ENCODE data around the gene AXIN1. TPM values are rescaled to one million over a fixed set of nuclear protein-coding genes. Genes with fewer than 3 reads are reported as not detected.

The AXIN1 gene
- total and polyA plus RNA-seq, 8 donors = 11.7 to 69.2 (median 17.4) TPM

GRCh38 chr16:373020-373598, 20.6 kb upstream of the AXIN1 start:
- no peak for TF ChIP-seq CTCF (IDR thresholded peaks at IDR 0.05)
- no peak for TF ChIP-seq POLR2A (IDR thresholded peaks at IDR 0.05)
- no peak for TF ChIP-seq POLR2AphosphoS5 (IDR thresholded peaks at IDR 0.05)
- TF ChIP-seq EP300 (IDR thresholded peaks at IDR 0.05) = no peak
- 86 to 96% (median 87%) methylated on average over 4 to 5 of the region's 5 CpGs for WGBS, 5 donors
- DNase-seq = no peak
- H3K4me3 ChIP-seq = no peak overlapping the region
- no peaks in the 10 kb centered on the region for H3K9me3 ChIP-seq
- H3K27ac ChIP-seq = no peak overlapping the region
- intact Hi-C loops (cut with DNase I; ENCODE audit: low total_unique reads) = no loop called here
- no peaks in the 10 kb centered on the region for H3K27me3 ChIP-seq
- peaks cover 16 to 26% (median 24%) of the 10 kb centered on the region in 4 donors for H3K4me1 ChIP-seq
- peaks cover 56 to 83% (median 76%) of the 10 kb centered on the region in 4 donors for H3K36me3 ChIP-seq

- no peak for TF ChIP-seq CTCF (IDR thresholded peaks at IDR 0.05)
- no peak for TF ChIP-seq POLR2AphosphoS5 (IDR thresholded peaks at IDR 0.05)
- no peak for TF ChIP-seq POLR2A (IDR thresholded peaks at IDR 0.05)
- no peak for TF ChIP-seq EP300 (IDR thresholded peaks at IDR 0.05)
- peak in 1 of 2 donors; percentile 10 for DNase-seq
- peaks cover 16 to 26% (median 24%) of the 10 kb centered on the region in 4 donors for H3K4me1 ChIP-seq
- H3K9me3 ChIP-seq = no peaks in the 10 kb centered on the region
- H3K36me3 ChIP-seq = peaks cover 61 to 85% (median 78%) of the 10 kb centered on the region in 4 donors
- no peaks in the 10 kb centered on the region for H3K27me3 ChIP-seq
- intact Hi-C loops (cut with DNase I; ENCODE audit: low total_unique reads) = no loop called here
- H3K4me3 ChIP-seq = no peak overlapping the region
- 79 to 91% (median 85%) methylated on average over 9 to 19 of the region's 19 CpGs for WGBS, 5 donors
- no peak overlapping the region for H3K27ac ChIP-seq
Measured at GRCh38 chr16:372302-372983, 19.9 kb upstream of the AXIN1 start.

- 79 to 89% (median 82%) methylated on average over 26 to 31 of the region's 31 CpGs for WGBS, 5 donors
- no peaks in the 10 kb centered on the region for H3K9me3 ChIP-seq
- DNase-seq = peak in 1 of 2 donors; percentile 18
- intact Hi-C loops (cut with DNase I; ENCODE audit: low total_unique reads) = no loop called here
- peaks cover 55 to 85% (median 78%) of the 10 kb centered on the region in 4 donors for H3K36me3 ChIP-seq
- no peak for TF ChIP-seq POLR2AphosphoS5 (IDR thresholded peaks at IDR 0.05)
- TF ChIP-seq POLR2A (IDR thresholded peaks at IDR 0.05) = no peak
- no peak for TF ChIP-seq CTCF (IDR thresholded peaks at IDR 0.05)
- TF ChIP-seq EP300 (IDR thresholded peaks at IDR 0.05) = no peak
- H3K4me1 ChIP-seq = peaks cover 16 to 26% (median 24%) of the 10 kb centered on the region in 4 donors
- peak overlapping the region in 3 of 5 donors; percentile 71 to 83 (median 77) for H3K27ac ChIP-seq
- H3K4me3 ChIP-seq = no peak overlapping the region
- no peaks in the 10 kb centered on the region for H3K27me3 ChIP-seq
Measured at GRCh38 chr16:371515-372301, 19.2 kb upstream of the AXIN1 start.

GRCh38 chr16:370979-371514, 18.5 kb upstream of the AXIN1 start:
- Histone ChIP-seq H3K36me3 (peaks cover 49 to 85% (median 78%) of the 10 kb centered on the region in 4 donors), H3K27ac (peak overlapping the region; percentile 62 to 83 (median 75)), H3K27me3 (no peaks in the 10 kb centered on the region), H3K4me1 (peaks cover 16 to 26% (median 24%) of the 10 kb centered on the region in 4 donors), H3K4me3 (peak overlapping the region; percentile 53 to 68 (median 58)), H3K9me3 (no peaks in the 10 kb centered on the region)
- 55 to 70% (median 56%) methylated on average over 6 to 10 of the region's 10 CpGs for WGBS, 5 donors
- no peak for DNase-seq
- TF ChIP-seq EP300 (IDR thresholded peaks at IDR 0.05) = no peak
- TF ChIP-seq CTCF (IDR thresholded peaks at IDR 0.05) = no peak
- no peak for TF ChIP-seq POLR2A (IDR thresholded peaks at IDR 0.05)
- intact Hi-C loops (cut with DNase I; ENCODE audit: low total_unique reads) = no loop called here
